Daoy (cell line): ENCODE results near the gene OPN1LW. TPM values are rescaled to one million over a fixed set of nuclear protein-coding genes. Genes with fewer than 3 reads are reported as not detected.

Source experiments
- total RNA-seq: library from RNA; depleted of rRNA; stranded (reverse); fragments of >200 nt; shearing (Covaris generic); gene quantifications from 2 replicates; pipeline ENCODE4 v1.2.3, GENCODE V29; 2014; rRNA removed

OPN1LW gene
- total RNA-seq, 1 experiment from 2014 or later, result not detected

Other genes starting within 250 kb of the OPN1LW start
- gene AVPR2, start 239.6 kb upstream of the OPN1LW start, total RNA-seq, result 1.1 TPM in 1 of 2 replicates, not detected in the other
- gene ARHGAP4, start 218.0 kb upstream of the OPN1LW start, total RNA-seq, result 2.2 and 2.6 TPM in 2 replicates
- 85.9 and 128 TPM in 2 replicates for gene NAA10, start 209.2 kb upstream of the OPN1LW start, total RNA-seq
- 0.11 and 0.18 TPM in 2 replicates for gene RENBP, start 199.6 kb upstream of the OPN1LW start, total RNA-seq
- 38.0 and 38.1 TPM in 2 replicates for gene HCFC1, start 172.4 kb upstream of the OPN1LW start, total RNA-seq
- 0.86 and 1.5 TPM in 2 replicates for gene TMEM187, start 171.5 kb upstream of the OPN1LW start, total RNA-seq
- gene IRAK1, start 124.3 kb upstream of the OPN1LW start, total RNA-seq, result 49.2 and 50.3 TPM in 2 replicates
- gene MECP2, start 46.5 kb upstream of the OPN1LW start, total RNA-seq, result 12.1 and 14.2 TPM in 2 replicates
- gene OPN1MW, start 38.4 kb downstream of the OPN1LW start, total RNA-seq, result not detected in 2 replicates
- gene OPN1MW2, start 75.5 kb downstream of the OPN1LW start, total RNA-seq, result not detected in 2 replicates
- not detected in 2 replicates for gene OPN1MW3, start 113.3 kb downstream of the OPN1LW start, total RNA-seq
- gene TEX28, start 150.9 kb downstream of the OPN1LW start, total RNA-seq, result not detected in 2 replicates
- 0.06 TPM in 1 of 2 replicates, not detected in the other for gene TKTL1, start 151.6 kb downstream of the OPN1LW start, total RNA-seq
- 721 and 801 TPM in 2 replicates for gene FLNA, start 230.4 kb downstream of the OPN1LW start, total RNA-seq
- 9.0 and 15.1 TPM in 2 replicates for gene EMD, start 235.1 kb downstream of the OPN1LW start, total RNA-seq